Measurements from ENCODE around the gene SETD6. TPM values are rescaled to one million over a fixed set of nuclear protein-coding genes. Genes with fewer than 3 reads are reported as not detected.

Gene SETD6
- polyA plus RNA-seq, 1 experiment: 7.4 TPM

GRCh38 chr16:58503863-58504688 is 11.2 kb upstream of the SETD6 start:
- CTCF ChIA-PET: no interaction called here
- no peak for DNase-seq (ENCODE audit: low read depth)
- H3K4me3 ChIP-seq (ENCODE audit: low read depth, low read length): no peak overlapping the region
- H3K27me3 ChIP-seq (ENCODE audit: control insufficient read depth, insufficient read depth, low read length): no peaks in the 10 kb centered on the region
- peaks cover 4% of the 10 kb centered on the region; the same call in 1 of the 2 replicates for H3K36me3 ChIP-seq (ENCODE audit: control insufficient read depth, insufficient read depth, low read length)
- TF ChIP-seq CTCF (IDR thresholded peaks at IDR 0.05; ENCODE audit: insufficient read depth, low read depth, low read length): no peak
- POLR2A ChIA-PET: no interaction called here

GRCh38 chr16:58506241-58507194 is 8.8 kb upstream of the SETD6 start:
- no peaks in the 10 kb centered on the region for H3K27me3 ChIP-seq (ENCODE audit: control insufficient read depth, insufficient read depth, low read length)
- ChIA-PET CTCF (interaction anchor here (0.6 to 1.1 kb wide), 3 partner anchors 8 to 169 kb away, joined by 3 read pairs; no protein-coding TSS in a partner anchor), POLR2A (no interaction called here)
- H3K4me3 ChIP-seq (ENCODE audit: low read depth, low read length): no peak overlapping the region
- no peak for DNase-seq (ENCODE audit: low read depth)
- peaks cover 4% of the 10 kb centered on the region; the same call in 1 of the 2 replicates for H3K36me3 ChIP-seq (ENCODE audit: control insufficient read depth, insufficient read depth, low read length)
- no peak for TF ChIP-seq CTCF (IDR thresholded peaks at IDR 0.05; ENCODE audit: insufficient read depth, low read depth, low read length)

GRCh38 chr16:58507195-58507962 is 7.9 kb upstream of the SETD6 start:
- CTCF ChIA-PET: interaction anchor here (0.9 kb wide), 1 partner anchor 9 kb away, joined by 3 read pairs; no protein-coding TSS in a partner anchor
- no peaks in the 10 kb centered on the region for H3K27me3 ChIP-seq (ENCODE audit: control insufficient read depth, insufficient read depth, low read length)
- no peak overlapping the region for H3K4me3 ChIP-seq (ENCODE audit: low read depth, low read length)
- H3K36me3 ChIP-seq (ENCODE audit: control insufficient read depth, insufficient read depth, low read length): peaks cover 4% of the 10 kb centered on the region; the same call in 1 of the 2 replicates
- no peak for TF ChIP-seq CTCF (IDR thresholded peaks at IDR 0.05; ENCODE audit: insufficient read depth, low read depth, low read length)
- DNase-seq (ENCODE audit: low read depth): no peak
- POLR2A ChIA-PET: no interaction called here

GRCh38 chr16:58507963-58508670 is 7.2 kb upstream of the SETD6 start:
- ChIA-PET POLR2A (no interaction called here), CTCF (interaction anchor here (0.9 kb wide), 1 partner anchor 8 kb away, joined by 3 read pairs; no protein-coding TSS in a partner anchor)
- H3K36me3 ChIP-seq (ENCODE audit: control insufficient read depth, insufficient read depth, low read length): peaks cover 4% of the 10 kb centered on the region; the same call in 1 of the 2 replicates
- TF ChIP-seq CTCF (IDR thresholded peaks at IDR 0.05; ENCODE audit: insufficient read depth, low read depth, low read length): no peak
- DNase-seq (ENCODE audit: low read depth): no peak
- H3K27me3 ChIP-seq (ENCODE audit: control insufficient read depth, insufficient read depth, low read length): no peaks in the 10 kb centered on the region
- H3K4me3 ChIP-seq (ENCODE audit: low read depth, low read length): no peak overlapping the region
